HepG2 (cell line): ENCODE results near the gene CDK5R1. TPM values are rescaled to one million over a fixed set of nuclear protein-coding genes. Genes with fewer than 3 reads are reported as not detected.

Experiments
- ATAC-seq: fragments of 200-7000 bp; cut with Tn5 transposase; 3 replicates; pipeline ENCODE4 v1.9.1; 2020; ENCODE audit warnings: mild to moderate bottlenecking, moderate library complexity
- BruUV-seq: library from RNA; stranded (reverse); fragments of 400-500 nt; replicated peaks from 2 replicates; lab custom pipeline; 2021; lab: Mats Ljungman, UMichigan
- CTCF ChIA-PET: fragments of 300-600 bp; formaldehyde crosslinking; extraction: SDS; loops from one replicate; lab custom pipeline; 2021; ENCODE audit warnings: low total read pairs, inconsistent platforms, low intra/inter-chr PET ratio; lab: Yijun Ruan, JAX
- POLR2A ChIA-PET: fragments of 350-600 bp; sonication (Branson Sonifier 250); formaldehyde crosslinking; loops from one replicate; lab custom pipeline; 2020; ENCODE audit warnings: antibody characterized with exemption, inconsistent platforms; lab: Yijun Ruan, JAX
- DNase-seq: peaks from one replicate; pipeline ENCODE4 v3.0.0-alpha.2; 2015; ENCODE audit warnings: low spot score
- FAIRE-seq: peaks from 3 replicates; lab custom pipeline; 2011; peaks lifted over from hg19 to GRCh38; lab: Jason Lieb, UNC
- H2AFZ ChIP-seq: one replicate; pipeline ENCODE4 v1.6.1; 2011; ENCODE audit warnings: low read length, inconsistent platforms
- H3K27ac ChIP-seq: fragments of 300-600 bp; 3 replicates; pipeline ENCODE4 v1.8.0; 2011; ENCODE audit warnings: mixed run types, mild to moderate bottlenecking, mixed read lengths, low read length, inconsistent platforms; ENCODE audit not compliant: insufficient read depth; ENCODE audit errors: extremely low read length
- H3K27me3 ChIP-seq, 2 experiments: fragments of 200-600 bp in 1 of 2; 2 replicates in 1 of 2; 3 replicates in 1 of 2; pipeline versions ENCODE4 v1.6.0 to v1.8.0; 2011; ENCODE audit warnings: low read length in 2 of 2, mild to moderate bottlenecking in 2 of 2, moderate library complexity in 2 of 2, inconsistent platforms in 1 of 2; ENCODE audit not compliant: insufficient read depth in 2 of 2, control insufficient read depth in 1 of 2
- H3K36me3 ChIP-seq, 2 experiments: fragments of 200-600 bp in 1 of 2; replicated peaks in 1 of 2; 2 replicates in 1 of 2; 3 replicates in 1 of 2; pipeline versions ENCODE4 v1.5.1 to v1.8.0; 2011; ENCODE audit warnings: low read length in 2 of 2, inconsistent platforms in 1 of 2; ENCODE audit not compliant: insufficient read depth in 2 of 2, control insufficient read depth in 1 of 2
- H3K4me1 ChIP-seq: 2 replicates; pipeline ENCODE4 v1.5.1; 2012; ENCODE audit warnings: low read length, inconsistent platforms; ENCODE audit not compliant: insufficient read depth
- H3K4me2 ChIP-seq: 2 replicates; pipeline ENCODE4 v1.6.0; 2011; ENCODE audit warnings: low read depth, low read length, inconsistent platforms
- H3K4me3 ChIP-seq, 3 experiments: fragments of 200-600 bp in 1 of 3; sonication (generic), shearing (Covaris generic) in 1 of 3; replicated peaks in 1 of 3; 2 replicates each; pipeline ENCODE4 v1.5.1; 2011 to 2016; ENCODE audit warnings: low read length in 3 of 3, inconsistent platforms in 2 of 3, low read depth in 2 of 3, mild to moderate bottlenecking in 2 of 3, control low read depth in 1 of 3, mixed read lengths in 1 of 3; ENCODE audit not compliant: insufficient read depth in 1 of 3
- H3K79me2 ChIP-seq: one replicate; pipeline ENCODE4 v1.6.1; 2011; ENCODE audit warnings: low read length, inconsistent platforms; ENCODE audit not compliant: insufficient read depth
- H3K9ac ChIP-seq: 2 replicates; pipeline ENCODE4 v1.6.0; 2011; ENCODE audit warnings: mild to moderate bottlenecking, low read depth, low read length, inconsistent platforms; ENCODE audit not compliant: insufficient read depth
- H3K9me3 ChIP-seq: 2 replicates; pipeline ENCODE4 v1.5.1; 2012; ENCODE audit warnings: mild to moderate bottlenecking, low read length
- H4K20me1 ChIP-seq: 2 replicates; pipeline ENCODE4 v1.6.0; 2011; ENCODE audit warnings: inconsistent platforms, mild to moderate bottlenecking, low read length, moderate library complexity; ENCODE audit not compliant: insufficient read depth
- ARNT ChIP-seq: fragments of 450-650 bp; IDR thresholded peaks from 2 replicates; pipeline ENCODE4 v1.6.1; 2017
- CEBPG ChIP-seq: IDR thresholded peaks from 2 replicates; pipeline ENCODE4 v1.6.1; 2016
- ETV5 ChIP-seq: IDR thresholded peaks from 2 replicates; pipeline ENCODE4 v1.6.1; 2018; ENCODE audit warnings: missing biosample characterization, missing genetic modification reagents, inconsistent platforms, borderline replicate concordance
- FOXM1 ChIP-seq: sonication (generic); formaldehyde crosslinking; IDR thresholded peaks from 2 replicates; pipeline ENCODE4 v1.5.0; 2020; ENCODE audit warnings: missing genetic modification reagents
- MAFG ChIP-seq: sonication (generic); formaldehyde crosslinking; IDR thresholded peaks from 2 replicates; pipeline ENCODE4 v1.5.1; 2020; ENCODE audit warnings: mild to moderate bottlenecking, missing genetic modification reagents
- PBX3 ChIP-seq: sonication (generic); formaldehyde crosslinking; IDR thresholded peaks from 2 replicates; pipeline ENCODE4 v1.8.1; 2023; ENCODE audit warnings: missing genetic modification reagents, inconsistent platforms, borderline replicate concordance
- TFDP2 ChIP-seq: sonication (generic); formaldehyde crosslinking; IDR thresholded peaks from 2 replicates; pipeline ENCODE4 v1.4.0; 2020; ENCODE audit warnings: missing genetic modification reagents
- ZBTB2 ChIP-seq: sonication (generic); formaldehyde crosslinking; IDR thresholded peaks from 2 replicates; pipeline ENCODE4 v1.8.0; 2022; ENCODE audit warnings: low read depth, missing genetic modification reagents
- ZNF101 ChIP-seq: sonication (generic); formaldehyde crosslinking; IDR thresholded peaks from 2 replicates; pipeline ENCODE4 v1.4.0; 2020; ENCODE audit warnings: mild to moderate bottlenecking, low read depth, missing genetic modification reagents, borderline replicate concordance
- ZNF280D ChIP-seq: sonication (generic); formaldehyde crosslinking; IDR thresholded peaks from 2 replicates; pipeline ENCODE4 v1.5.1; 2020; ENCODE audit warnings: mild to moderate bottlenecking, missing genetic modification reagents
- ZNF331 ChIP-seq: sonication (generic); formaldehyde crosslinking; IDR thresholded peaks from 2 replicates; pipeline ENCODE4 v1.4.0; 2020; ENCODE audit warnings: missing genetic modification reagents
- ZNF629 ChIP-seq: sonication (generic); formaldehyde crosslinking; conservative IDR thresholded peaks from 2 replicates; pipeline ENCODE4 v1.5.0; 2020; ENCODE audit warnings: missing genetic modification reagents
- WGBS: methylation state at CpG from one replicate; pipeline ENCODE4 v1.1.6; 2017; ENCODE audit warnings: low lambda C conversion rate; 5-methylcytosine and 5-hydroxymethylcytosine counted together
- in situ Hi-C: cut with HindIII; loops from 2 replicates; pipeline ENCODE4 v1.10.0; 2017; ENCODE audit warnings: low pct_unique_long_range_greater_than_20kb; ENCODE audit not compliant: extremely low pct_ligation_motif_present
- intact Hi-C: fragments of 100-400 bp; cut with micrococcal nuclease; formaldehyde crosslinking; loops from one replicate; pipeline ENCODE4 v1.10.0; 2022; ENCODE audit not compliant: unreplicated experiment
- polyA plus RNA-seq, 8 experiments: library from polyadenylated mRNA; depleted of rRNA in 3 of 8; stranded (reverse) in 7 of 8; unstranded in 1 of 8; fragments of >200 nt; fragmentation: Illumina TruSeq in 4 of 8; extraction: Trizol in 4 of 8; gene quantifications; 2 replicates each; pipeline versions ENCODE4 v1.2.1 to v1.2.3, GENCODE V29; 2011 to 2016; ENCODE audit warnings: low read depth in 4 of 8, missing spikeins in 1 of 8, mixed read lengths in 1 of 8; ENCODE audit not compliant: insufficient read depth in 1 of 8
- total RNA-seq, 5 experiments: library from RNA; depleted of rRNA; stranded (reverse); fragments of >200 nt; fragmentation: Illumina TruSeq; extraction: Trizol; gene quantifications; 2 replicates each; pipeline ENCODE4 v1.2.3, GENCODE V29; 2016; ENCODE audit warnings: low read depth in 1 of 5

Gene CDK5R1
- total and polyA plus RNA-seq, 2 of the 13 experiments (the other 11 are each of a cell fraction or from before 2014, with no cell fraction given) = 1.1 to 3.9 TPM

GRCh38 chr17:32464374-32464773 lies 22.4 kb upstream of the CDK5R1 start:
- H3K4me2 ChIP-seq = no peak overlapping the region
- POLR2A ChIA-PET = no interaction called here
- in situ Hi-C loops (no loop called here), intact Hi-C loops (no loop called here)
- no peak overlapping the region for H2AFZ ChIP-seq
- BruUV-seq = no TSS peak
- no peak for ATAC-seq
- H3K79me2 ChIP-seq = peaks cover 9% of the 10 kb centered on the region
- H3K9ac ChIP-seq = no peak overlapping the region
- H3K27me3 ChIP-seq = no peaks in the 10 kb centered on the region
- peaks cover 8% of the 10 kb centered on the region for H4K20me1 ChIP-seq
- 100% methylated on average over 1 of the region's 1 CpG for WGBS
- peaks cover 10 to 79% of the 10 kb centered on the region in 2 experiments for H3K36me3 ChIP-seq
- no peaks in the 10 kb centered on the region for H3K9me3 ChIP-seq
- CTCF ChIA-PET = no interaction called here
- H3K4me3 ChIP-seq = no peak overlapping the region
- DNase-seq = no peak
- TF ChIP-seq ETV5 (CRISPR knock-in tag) (no peak), ZNF101 (CRISPR knock-in tag) (no peak), TFDP2 (CRISPR knock-in tag) (no peak)
- FAIRE-seq = no peak
- H3K4me1 ChIP-seq = no peaks in the 10 kb centered on the region
- H3K27ac ChIP-seq = no peak overlapping the region

GRCh38 chr17:32467949-32468348 lies 18.8 kb upstream of the CDK5R1 start:
- H3K9ac ChIP-seq = no peak overlapping the region
- ATAC-seq (no peak), FAIRE-seq (no peak), DNase-seq (no peak)
- no TSS peak for BruUV-seq
- CTCF ChIA-PET = no interaction called here
- POLR2A ChIA-PET = no interaction called here
- H3K9me3 ChIP-seq = no peaks in the 10 kb centered on the region
- H4K20me1 ChIP-seq = no peaks in the 10 kb centered on the region
- H3K79me2 ChIP-seq = peaks cover 4% of the 10 kb centered on the region
- H3K4me2 ChIP-seq = no peak overlapping the region
- H2AFZ ChIP-seq = no peak overlapping the region
- no peaks in the 10 kb centered on the region for H3K27me3 ChIP-seq
- no peaks in the 10 kb centered on the region for H3K4me1 ChIP-seq
- no peak overlapping the region for H3K27ac ChIP-seq
- WGBS = 97% methylated on average over 7 of the region's 7 CpGs
- H3K36me3 ChIP-seq = peaks cover 17 to 87% of the 10 kb centered on the region in 2 experiments
- H3K4me3 ChIP-seq = no peak overlapping the region
- intact Hi-C loops (no loop called here), in situ Hi-C loops (no loop called here)
- TF ChIP-seq ZBTB2 (CRISPR knock-in tag) = no peak
- no peak for TF ChIP-seq ZNF331 (CRISPR knock-in tag)
- no peak for TF ChIP-seq ARNT
- TF ChIP-seq FOXM1 (CRISPR knock-in tag) = no peak
- no peak for TF ChIP-seq PBX3 (CRISPR knock-in tag)
- no peak for TF ChIP-seq ZNF629
- TF ChIP-seq ZNF280D (CRISPR knock-in tag) = no peak
- no peak for TF ChIP-seq CEBPG
- TF ChIP-seq MAFG = no peak
